GM12891 (cell line): ENCODE results near the gene KAT7.
"Not testable (repeated sequence)": the region's sequence is repeated elsewhere in the genome, so short reads cannot be mapped to it uniquely, and the experiment has no call there.

Source experiments
- DNase-seq: peaks from one replicate; pipeline ENCODE4 v3.0.0; 2011; ENCODE audit warnings: low spot score; ENCODE audit not compliant: insufficient read length
- FAIRE-seq: peaks from 2 replicates; lab custom pipeline; 2011; peaks lifted over from hg19 to GRCh38; lab: Jason Lieb, UNC
- PAX5 ChIP-seq: IDR thresholded peaks from 2 replicates; pipeline ENCODE4 v1.6.1; 2011; ENCODE audit warnings: low read length, moderate library complexity, mild to moderate bottlenecking; ENCODE audit not compliant: insufficient read depth, severe bottlenecking
- POLR2A ChIP-seq: IDR thresholded peaks from 2 replicates; pipeline ENCODE4 v1.6.1; 2011; ENCODE audit warnings: low read depth, low read length, control low read depth
- POLR2AphosphoS5 ChIP-seq: IDR thresholded peaks from 2 replicates; pipeline ENCODE4 v1.6.1; 2011; ENCODE audit warnings: low read depth, low read length, control low read depth
- POU2F2 ChIP-seq: IDR thresholded peaks from 2 replicates; pipeline ENCODE4 v1.6.1; 2011; ENCODE audit warnings: low read depth, mild to moderate bottlenecking, control low read depth, low read length, moderate library complexity
- SPI1 ChIP-seq: IDR thresholded peaks from 2 replicates; pipeline ENCODE4 v1.6.1; 2011; ENCODE audit warnings: low read depth, low read length, control low read depth
- TAF1 ChIP-seq: IDR thresholded peaks from 2 replicates; pipeline ENCODE4 v1.6.1; 2011; ENCODE audit warnings: low read depth, low read length, control low read depth

The KAT7 gene

DNA sequence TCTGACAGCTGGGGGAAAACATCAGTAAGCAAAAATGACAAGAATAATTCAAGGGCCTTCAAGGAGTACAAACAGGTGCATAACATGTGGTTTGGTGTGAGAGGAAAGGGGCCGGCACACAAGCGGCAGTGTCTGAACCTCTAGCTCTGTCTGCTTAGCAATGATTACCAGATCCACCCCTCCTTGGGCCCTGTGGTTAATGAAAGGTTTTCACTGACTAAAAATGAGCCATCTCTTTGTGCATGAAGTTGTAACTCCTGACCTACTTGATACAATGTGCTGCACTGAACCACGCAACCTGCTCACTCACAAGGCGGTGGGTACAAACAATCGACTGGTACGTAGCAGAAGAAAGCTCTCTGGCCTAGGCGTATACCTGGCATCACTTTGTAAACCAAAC lies 39.7 kb upstream of the KAT7 start:
- DNase-seq (peak; percentile 44), FAIRE-seq (peak; percentile 96)
- TF ChIP-seq POU2F2 (peak; percentile 78), POLR2AphosphoS5 (0 out of 2 replicates have a peak, but pooled peaks have one; percentile 36), TAF1 (no peak), SPI1 (no peak), PAX5 (no peak), POLR2A (peak; percentile 55; the same call in 1 of the 2 replicates)

- no peak for TF ChIP-seq POU2F2
- TF ChIP-seq TAF1 = no peak
- no peak for TF ChIP-seq PAX5
- no peak for TF ChIP-seq POLR2AphosphoS5
- TF ChIP-seq SPI1 = no peak
- no peak for TF ChIP-seq POLR2A
- FAIRE-seq (no peak), DNase-seq (no peak)
Measured at GRCh38 chr17:49749730-49750129, 38.8 kb upstream of the KAT7 start.

DNA sequence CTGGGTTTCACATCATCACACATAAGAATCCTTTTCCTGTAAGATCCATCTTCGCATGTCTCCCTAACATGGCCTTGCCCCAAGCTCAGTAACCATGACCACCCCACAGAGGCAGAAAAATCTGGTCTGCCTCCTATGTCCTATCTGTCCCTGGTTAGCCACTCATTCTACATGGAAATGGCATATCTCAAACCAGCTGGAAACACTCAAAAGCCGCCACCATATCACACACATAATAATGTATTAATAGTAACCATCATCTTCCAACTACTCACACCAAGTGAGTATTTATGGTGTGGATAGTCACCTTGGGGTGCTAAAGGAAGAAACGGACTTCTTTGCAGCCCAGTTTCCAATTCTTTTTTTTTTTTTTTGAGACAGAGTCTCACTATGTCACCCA lies 36.0 kb upstream of the KAT7 start:
- TF ChIP-seq PAX5 (no peak), POLR2A (no peak), POLR2AphosphoS5 (no peak), SPI1 (no peak), TAF1 (no peak), POU2F2 (no peak)
- DNase-seq (no peak), FAIRE-seq (no peak)

DNA sequence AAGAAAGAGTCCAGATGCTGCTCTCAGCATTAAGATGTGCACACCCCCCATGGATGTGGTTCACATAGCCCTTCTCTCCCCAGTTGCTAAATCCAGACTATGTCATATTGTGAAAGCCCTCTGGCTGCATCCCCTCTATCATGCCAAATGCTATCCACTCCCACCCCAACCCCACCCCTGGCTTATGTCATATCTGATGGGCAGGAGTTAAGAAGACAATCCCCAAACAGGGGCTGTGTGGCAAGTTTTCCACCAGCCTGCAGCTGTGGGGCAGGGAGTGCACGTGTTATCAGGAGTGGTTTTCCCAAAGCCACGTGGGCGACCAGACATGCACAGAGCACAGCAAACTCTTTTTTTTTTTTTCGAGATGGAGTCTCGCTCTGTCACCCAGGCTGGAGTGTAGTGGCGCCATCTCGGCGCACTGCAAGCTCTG lies 34.5 kb upstream of the KAT7 start:
- FAIRE-seq = no peak
- TF ChIP-seq POU2F2 (no peak), SPI1 (no peak), POLR2A (no peak), TAF1 (no peak), POLR2AphosphoS5 (no peak)
- no peak for DNase-seq

DNA sequence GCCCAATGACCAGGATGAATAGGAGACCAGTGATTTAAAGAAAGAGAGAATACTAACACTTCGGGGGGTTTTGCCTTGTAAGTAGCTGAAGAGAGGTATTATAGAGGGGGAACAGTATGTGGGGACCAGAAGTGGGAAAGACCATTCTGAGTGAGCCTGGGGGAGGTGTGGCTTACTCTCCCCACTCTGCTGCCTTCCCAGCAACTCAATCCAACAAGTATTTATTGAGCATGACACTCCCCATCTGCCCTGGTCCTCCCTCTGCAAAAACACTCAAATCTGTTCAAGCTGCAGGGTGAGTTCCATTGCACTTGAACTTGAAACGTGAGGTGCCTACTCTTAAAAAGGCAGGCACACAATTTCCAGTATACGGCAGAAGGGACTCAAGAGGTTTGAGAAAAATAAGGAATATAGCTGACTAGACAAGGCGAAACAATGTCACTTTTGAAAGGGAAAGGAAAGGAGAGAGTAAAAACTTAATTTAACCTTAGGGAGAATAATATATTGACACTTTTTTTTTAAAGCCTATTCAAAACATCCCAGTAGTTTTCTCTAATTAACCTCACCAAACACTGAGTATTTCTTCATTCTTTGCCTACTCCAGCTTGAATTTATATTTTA lies 32.7 kb upstream of the KAT7 start:
- no peak for DNase-seq
- no peak for FAIRE-seq
- TF ChIP-seq TAF1 (no peak), POLR2AphosphoS5 (no peak), PAX5 (no peak)

DNA sequence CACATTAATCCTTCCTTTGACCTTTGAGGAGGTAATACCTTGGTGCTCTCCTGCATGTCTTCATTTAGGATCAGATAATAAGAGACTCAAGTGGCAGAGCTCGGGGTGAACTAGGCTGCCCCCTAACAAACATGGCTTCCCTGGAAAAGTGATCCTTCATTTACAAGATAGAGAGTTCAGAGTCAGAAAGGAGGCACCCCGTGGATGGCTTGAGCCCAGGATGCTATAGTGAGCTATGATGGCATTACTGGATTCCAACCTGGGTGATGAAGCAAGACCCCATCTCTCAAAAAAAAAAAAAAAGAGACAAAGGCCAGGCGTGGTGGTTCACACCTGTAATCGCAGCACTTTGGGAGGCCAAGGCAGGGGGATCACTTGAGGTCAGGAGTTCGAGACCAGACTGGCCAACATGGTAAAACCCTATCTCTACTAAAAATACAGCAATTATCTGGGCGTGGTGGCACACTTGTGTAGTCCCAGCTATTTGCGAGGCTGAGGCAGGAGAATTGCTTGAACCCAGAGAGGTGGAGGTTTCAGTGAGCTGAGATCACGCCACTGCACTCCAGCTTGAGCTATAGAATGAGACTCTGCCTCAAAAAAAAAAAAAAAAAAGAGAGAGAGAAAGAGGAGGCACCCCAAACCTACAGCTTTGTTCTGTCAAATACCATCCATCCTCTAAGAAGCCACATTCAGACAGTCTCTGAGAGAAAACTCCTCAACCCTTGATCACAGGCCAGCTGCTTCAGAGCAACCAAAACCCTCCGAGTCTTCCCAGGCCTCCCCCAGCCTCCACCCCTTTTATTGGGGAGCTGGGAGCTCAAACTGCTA lies 31.9 kb upstream of the KAT7 start:
- DNase-seq (no peak), FAIRE-seq (no peak)
- TF ChIP-seq PAX5 (no peak), POLR2A (no peak), POLR2AphosphoS5 (no peak), SPI1 (no peak), TAF1 (no peak), POU2F2 (no peak)

- TF ChIP-seq PAX5 = no peak
- TF ChIP-seq POLR2AphosphoS5 = no peak
- no peak for TF ChIP-seq SPI1
- no peak for TF ChIP-seq POU2F2
- no peak for TF ChIP-seq TAF1
- TF ChIP-seq POLR2A = no peak
- DNase-seq (no peak), FAIRE-seq (no peak)
Measured at GRCh38 chr17:49757151-49757777, 31.2 kb upstream of the KAT7 start.

GRCh38 chr17:49758464-49759010 lies 29.9 kb upstream of the KAT7 start:
- DNase-seq, FAIRE-seq: not testable (repeated sequence)

DNA sequence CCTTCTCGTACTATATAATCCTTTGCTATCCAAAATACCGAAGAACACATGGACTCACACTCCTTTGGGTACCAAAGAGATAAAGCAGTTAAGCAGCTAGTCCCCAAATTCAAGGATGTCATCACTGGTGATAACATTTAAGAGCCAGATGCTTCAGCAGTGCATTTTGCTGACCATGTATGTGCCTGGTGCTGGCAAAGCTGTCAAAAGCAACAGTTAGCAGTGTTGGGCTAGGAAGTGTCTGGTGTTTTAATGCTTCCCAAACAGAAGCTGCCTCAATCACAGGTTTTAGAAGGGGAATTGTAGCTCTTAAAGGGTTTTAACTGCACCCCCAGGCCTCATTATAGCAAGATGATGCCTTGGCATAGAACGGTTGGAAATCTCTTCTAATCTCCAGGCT lies 29.3 kb upstream of the KAT7 start:
- DNase-seq (no peak), FAIRE-seq (no peak)
- TF ChIP-seq TAF1 = no peak
- TF ChIP-seq PAX5 = no peak
- no peak for TF ChIP-seq POLR2AphosphoS5
- no peak for TF ChIP-seq SPI1
- TF ChIP-seq POU2F2 = no peak
- no peak for TF ChIP-seq POLR2A
